CD4-positive, alpha-beta T cell treated with Interleukin-15 for 1 hour (primary cell): ENCODE results near the gene CFAP92.
"Not testable (repeated sequence)": the region's sequence is repeated elsewhere in the genome, so short reads cannot be mapped to it uniquely, and the experiment has no call there.

Experiments
- DNase-seq: peaks from one replicate; pipeline ENCODE4 v3.0.0-alpha.2; 2020

CFAP92 gene

GRCh38 chr3:128884992-128885391 lies 108.9 kb downstream of the CFAP92 start:
- no peak for DNase-seq

DNA sequence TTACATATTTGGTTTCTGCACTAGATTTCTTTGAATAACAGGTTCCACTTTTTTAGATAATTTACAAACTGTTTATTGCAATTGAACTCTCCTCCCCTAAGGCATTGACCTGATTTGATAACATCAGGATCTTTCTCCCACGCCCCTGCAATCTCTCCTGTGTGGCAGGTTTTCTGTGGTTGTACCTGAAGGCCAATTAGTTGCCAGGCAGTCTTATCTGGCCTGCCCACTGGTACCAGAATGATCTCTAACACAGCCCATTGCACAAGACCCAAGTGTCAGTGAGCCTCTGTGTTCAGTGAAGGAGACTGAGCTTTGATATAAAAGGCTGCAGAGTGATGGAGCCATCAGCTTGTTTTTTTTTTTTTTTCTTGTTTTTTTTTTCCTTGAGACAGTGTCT lies 111.2 kb downstream of the CFAP92 start:
- no peak for DNase-seq

GRCh38 chr3:128881576-128881975 lies 112.3 kb downstream of the CFAP92 start:
- no peak for DNase-seq

GRCh38 chr3:128880455-128880854 lies 113.4 kb downstream of the CFAP92 start:
- DNase-seq = not testable (repeated sequence)

DNA sequence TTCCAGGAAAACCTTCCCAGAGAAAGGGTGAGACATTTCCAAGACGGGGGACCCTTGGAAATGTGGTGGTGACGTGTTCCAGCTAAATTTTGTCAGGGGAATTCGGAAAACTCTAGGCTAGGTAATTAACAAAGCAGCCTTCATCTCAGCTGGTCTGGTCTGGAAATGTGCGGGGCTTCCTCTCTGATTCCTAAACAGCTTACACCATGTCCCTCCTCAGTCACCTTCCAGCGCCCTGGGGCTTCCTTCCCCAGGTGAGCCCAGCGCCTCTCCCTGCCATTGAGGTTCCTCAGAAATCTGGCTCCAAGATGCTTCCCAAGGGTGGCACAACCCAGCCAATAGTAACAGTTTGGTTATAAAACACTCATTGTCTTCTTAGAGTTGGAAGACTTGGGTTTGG lies 113.9 kb downstream of the CFAP92 start:
- no peak for DNase-seq

DNA sequence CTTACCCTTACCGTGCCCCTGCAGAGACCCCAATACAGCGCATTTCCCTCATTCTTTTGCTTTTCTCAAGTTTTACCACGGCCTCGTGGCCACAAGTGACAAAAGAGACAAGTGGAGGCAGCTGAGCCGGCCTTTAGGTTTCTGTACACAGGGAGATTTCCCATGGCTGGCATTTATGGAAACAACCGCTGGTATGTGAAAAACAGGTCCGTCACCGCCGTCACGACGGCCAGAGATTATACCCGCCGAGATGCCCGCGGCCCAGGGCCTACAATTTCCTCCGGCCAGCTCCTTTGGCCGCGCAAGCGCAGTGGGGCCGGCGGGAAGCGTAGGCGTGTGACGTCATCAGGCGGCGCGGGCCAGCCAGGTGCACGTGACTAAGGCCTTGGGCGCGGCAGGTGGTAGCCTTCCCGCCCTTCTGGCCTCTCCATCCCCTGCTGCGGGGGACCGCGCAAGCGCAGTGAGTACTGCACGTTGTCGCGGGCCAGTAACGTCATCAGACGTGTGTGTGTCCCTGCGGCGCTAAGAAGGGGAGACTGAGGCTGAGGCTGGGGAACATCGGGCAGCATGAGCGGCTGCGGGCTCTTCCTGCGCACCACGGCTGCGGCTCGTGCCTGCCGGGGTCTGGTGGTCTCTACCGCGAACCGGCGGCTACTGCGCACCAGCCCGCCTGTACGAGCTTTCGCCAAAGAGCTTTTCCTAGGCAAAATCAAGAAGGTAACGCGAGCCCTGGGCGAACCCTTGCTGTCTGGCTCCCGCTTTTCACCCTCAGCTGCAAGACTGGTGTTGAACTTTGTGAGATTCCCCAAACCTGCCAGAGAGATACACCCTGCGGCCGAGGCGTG lies 114.5 kb downstream of the CFAP92 start, which contains the start of gene ACAD9:
Gene ACAD9, plus strand, starts transcription at position 496 of the 845 bp plus-strand sequence. Its CDS starts 72 bp downstream, at position 568.
- peak; percentile 99 for DNase-seq

DNA sequence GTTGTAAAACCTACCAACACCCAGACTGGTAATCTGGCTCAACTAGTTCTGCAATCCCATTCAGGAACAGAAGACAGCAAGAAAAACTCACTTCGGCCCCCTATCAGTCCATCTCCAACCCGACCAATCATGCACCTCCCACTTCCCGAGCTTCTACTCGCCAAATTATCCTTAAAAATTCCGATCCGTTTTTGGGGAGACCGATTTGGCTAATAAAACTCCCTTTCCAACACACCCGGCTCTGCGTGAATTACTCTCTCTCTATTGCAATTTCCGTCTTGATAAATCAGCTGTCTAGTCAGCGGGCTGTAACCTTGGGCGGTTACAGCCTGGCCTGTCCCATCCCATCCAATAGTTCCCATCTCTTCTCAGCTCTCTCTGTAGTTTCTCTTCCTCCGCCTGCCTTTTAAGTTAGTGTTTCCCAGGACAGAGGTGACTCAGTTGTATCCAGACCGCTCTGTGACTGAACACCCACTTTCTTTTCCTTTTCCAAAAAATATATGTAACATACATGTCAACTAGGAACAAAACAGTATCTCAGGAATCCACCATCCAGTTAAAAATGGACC lies 115.2 kb downstream of the CFAP92 start:
- DNase-seq = peak; percentile 44

DNA sequence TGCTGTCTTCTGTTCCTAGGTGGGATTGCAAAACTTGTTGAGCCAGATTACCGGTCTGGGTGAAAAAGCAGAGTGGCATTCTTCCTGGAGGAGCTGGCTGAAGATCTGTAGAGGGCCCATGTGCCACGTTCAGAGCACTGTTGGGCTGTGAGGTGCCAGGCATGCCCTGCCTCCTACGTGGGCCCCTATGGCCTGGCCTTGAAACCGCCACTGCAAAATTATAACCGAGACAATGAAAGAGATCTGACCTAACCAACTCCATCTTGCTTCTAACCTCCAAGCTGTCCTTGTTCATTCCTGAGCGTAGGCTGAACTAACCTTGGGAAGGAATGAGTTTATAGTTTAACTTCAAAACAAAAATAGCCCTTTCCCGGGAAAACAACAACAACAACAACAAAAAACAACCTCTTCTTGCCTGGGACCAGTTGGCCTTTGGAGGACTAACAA lies 115.8 kb downstream of the CFAP92 start:
- no peak for DNase-seq

GRCh38 chr3:128875556-128876120 lies 118.2 kb downstream of the CFAP92 start:
- peak; percentile 68 for DNase-seq

- no peak for DNase-seq
Measured at GRCh38 chr3:128874481-128875180, 119.2 kb downstream of the CFAP92 start.

GRCh38 chr3:128873244-128874022 lies 120.4 kb downstream of the CFAP92 start:
- no peak for DNase-seq

- DNase-seq = no peak
Measured at GRCh38 chr3:128872744-128873143, 121.1 kb downstream of the CFAP92 start.

DNA sequence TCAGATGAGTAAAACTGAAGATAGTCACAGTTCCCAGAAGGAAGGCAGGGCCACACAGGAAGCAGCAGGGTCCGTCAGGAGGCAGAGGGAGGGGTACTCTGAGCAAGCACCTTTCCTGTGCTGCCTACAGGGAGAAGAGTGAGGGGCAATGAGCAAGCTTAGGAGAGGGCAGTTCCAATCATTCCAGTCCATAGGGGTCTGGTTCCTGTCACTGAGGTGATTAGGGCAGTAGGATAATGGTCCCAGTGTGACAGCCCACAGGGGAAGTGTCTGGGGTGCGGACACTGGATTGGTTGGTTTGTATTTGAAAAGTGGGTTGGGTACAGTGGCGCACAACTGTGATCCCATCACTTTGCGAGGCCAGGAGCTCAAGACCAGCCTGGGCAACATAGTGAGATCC lies 121.6 kb downstream of the CFAP92 start:
- DNase-seq = no peak

DNA sequence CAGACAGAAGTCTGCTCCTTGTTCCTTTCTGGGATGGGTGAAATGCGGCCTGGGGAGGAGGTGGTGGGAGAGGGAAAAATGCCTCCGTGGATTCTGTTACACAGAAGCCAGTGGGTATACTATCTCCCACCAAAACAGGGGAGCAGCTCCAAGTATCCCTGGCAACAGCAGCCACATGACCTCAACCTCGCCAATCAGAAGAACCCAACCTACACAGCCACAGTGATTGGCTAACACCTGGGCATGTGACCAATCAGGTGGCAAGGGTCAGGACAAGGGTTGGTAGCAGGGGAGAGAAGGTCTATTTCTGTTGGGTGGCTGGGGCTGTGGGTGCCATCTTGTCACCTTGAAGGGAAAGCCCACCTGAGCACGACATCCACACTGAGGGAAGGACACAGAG lies 123.5 kb downstream of the CFAP92 start:
- no peak for DNase-seq

- DNase-seq = no peak
Measured at GRCh38 chr3:128867200-128868125, 126.4 kb downstream of the CFAP92 start.

DNA sequence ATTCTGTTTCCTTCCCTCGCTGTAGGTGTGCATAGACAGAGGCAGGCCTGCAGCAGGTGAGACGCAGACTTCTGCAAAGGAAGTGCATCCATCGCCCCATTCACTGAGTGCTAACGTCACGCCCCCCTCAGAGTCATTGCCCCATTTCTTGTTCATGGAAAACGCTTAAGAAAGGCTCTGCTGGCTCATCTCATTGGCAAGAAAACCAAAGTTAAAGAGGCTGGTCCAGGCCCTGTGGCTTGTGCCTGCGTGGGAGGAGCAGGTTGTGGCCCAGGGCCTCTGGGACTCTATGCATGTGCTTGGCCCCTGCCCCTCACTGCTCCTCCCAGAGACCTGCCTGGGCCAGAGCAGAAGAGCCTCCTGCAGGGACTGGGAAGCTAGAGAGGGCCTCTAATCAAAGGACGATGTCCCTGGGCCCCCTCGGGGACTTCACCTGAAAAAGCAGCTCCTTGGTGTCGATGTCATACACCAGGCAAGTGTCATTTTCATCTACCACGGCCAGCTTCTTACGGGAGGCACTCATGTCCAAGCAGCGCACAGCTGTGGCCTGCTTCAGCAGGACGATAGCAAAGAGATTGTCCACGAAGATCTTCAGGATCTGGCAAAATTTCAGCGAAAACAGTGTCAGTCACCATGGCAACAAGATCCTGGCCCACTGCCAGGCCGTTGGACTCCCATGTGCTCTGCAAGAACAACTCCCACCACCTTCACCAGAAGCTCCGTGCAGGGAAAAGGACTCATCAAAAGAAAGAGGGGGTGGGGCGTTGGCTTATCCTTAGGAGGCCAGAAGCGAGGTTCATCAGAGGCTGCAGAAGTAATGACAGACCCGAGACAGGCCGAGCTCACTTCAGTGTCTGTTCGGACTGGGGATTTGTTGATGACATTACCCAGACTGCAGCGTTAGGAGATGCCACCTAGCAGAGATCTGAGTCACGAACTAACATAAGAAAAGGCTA lies 128.7 kb downstream of the CFAP92 start:
- not testable (repeated sequence) for DNase-seq

- no peak for DNase-seq
Measured at GRCh38 chr3:128864351-128864811, 129.5 kb downstream of the CFAP92 start.

- DNase-seq = no peak
Measured at GRCh38 chr3:128863560-128863959, 130.3 kb downstream of the CFAP92 start.

GRCh38 chr3:128861491-128861890 lies 132.4 kb downstream of the CFAP92 start:
- no peak for DNase-seq
